ENCODE results near the gene SPEN.

The SPEN gene

DNA sequence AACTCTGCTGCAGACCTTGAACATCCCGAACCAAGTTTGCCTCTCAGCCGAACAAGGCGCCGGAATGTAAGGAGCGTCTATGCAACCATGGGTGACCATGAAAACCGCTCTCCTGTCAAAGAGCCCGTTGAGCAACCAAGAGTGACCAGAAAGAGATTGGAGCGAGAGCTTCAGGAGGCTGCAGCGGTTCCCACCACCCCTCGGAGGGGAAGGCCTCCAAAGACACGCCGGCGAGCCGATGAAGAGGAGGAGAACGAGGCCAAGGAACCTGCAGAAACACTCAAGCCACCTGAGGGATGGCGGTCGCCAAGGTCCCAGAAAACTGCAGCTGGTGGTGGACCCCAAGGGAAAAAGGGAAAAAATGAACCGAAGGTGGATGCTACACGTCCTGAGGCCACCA is 84.4 kb downstream of the SPEN start:
- Histone ChIP-seq H3K36me3 (ENCODE audit: insufficient read depth, low read length) (peaks cover 96% of the 10 kb centered on the region), H3K9ac (ENCODE audit: low read depth, low read length) (no peak overlapping the region), H3K4me3 (ENCODE audit: low read length) (no peak overlapping the region), H3K9me3 (ENCODE audit: insufficient read depth, low read depth, low read length) (no peaks in the 10 kb centered on the region), H3K27me3 (ENCODE audit: insufficient read depth, low read length) (no peaks in the 10 kb centered on the region), H3K27ac (ENCODE audit: low read depth, low read length) (no peak overlapping the region), H3K4me1 (ENCODE audit: insufficient read depth, low read length) (no peaks in the 10 kb centered on the region)
- WGBS = 94% methylated on average over 19 of the region's 19 CpGs

GRCh38 chr1:15932612-15933011 is 85.1 kb downstream of the SPEN start:
- Histone ChIP-seq H3K9ac (ENCODE audit: low read depth, low read length) (no peak overlapping the region), H3K4me1 (ENCODE audit: insufficient read depth, low read length) (no peaks in the 10 kb centered on the region), H3K27ac (ENCODE audit: low read depth, low read length) (no peak overlapping the region), H3K9me3 (ENCODE audit: insufficient read depth, low read depth, low read length) (no peaks in the 10 kb centered on the region), H3K4me3 (ENCODE audit: low read length) (no peak overlapping the region), H3K36me3 (ENCODE audit: insufficient read depth, low read length) (peaks cover 96% of the 10 kb centered on the region), H3K27me3 (ENCODE audit: insufficient read depth, low read length) (no peaks in the 10 kb centered on the region)
- WGBS = 93% methylated on average over 9 of the region's 9 CpGs

GRCh38 chr1:15933684-15934083 is 86.2 kb downstream of the SPEN start:
- no peaks in the 10 kb centered on the region for H3K9me3 ChIP-seq (ENCODE audit: insufficient read depth, low read depth, low read length)
- H3K27me3 ChIP-seq (ENCODE audit: insufficient read depth, low read length) = no peaks in the 10 kb centered on the region
- H3K4me1 ChIP-seq (ENCODE audit: insufficient read depth, low read length) = no peaks in the 10 kb centered on the region
- H3K9ac ChIP-seq (ENCODE audit: low read depth, low read length) = no peak overlapping the region
- 91% methylated on average over 5 of the region's 5 CpGs for WGBS
- no peak overlapping the region for H3K4me3 ChIP-seq (ENCODE audit: low read length)
- no peak overlapping the region for H3K27ac ChIP-seq (ENCODE audit: low read depth, low read length)
- H3K36me3 ChIP-seq (ENCODE audit: insufficient read depth, low read length) = peaks cover 96% of the 10 kb centered on the region

- H3K9ac ChIP-seq (ENCODE audit: low read depth, low read length) = no peak overlapping the region
- 94% methylated on average over 42 of the region's 42 CpGs for WGBS
- H3K9me3 ChIP-seq (ENCODE audit: insufficient read depth, low read depth, low read length) = no peaks in the 10 kb centered on the region
- no peak overlapping the region for H3K27ac ChIP-seq (ENCODE audit: low read depth, low read length)
- no peaks in the 10 kb centered on the region for H3K4me1 ChIP-seq (ENCODE audit: insufficient read depth, low read length)
- no peaks in the 10 kb centered on the region for H3K27me3 ChIP-seq (ENCODE audit: insufficient read depth, low read length)
- H3K4me3 ChIP-seq (ENCODE audit: low read length) = no peak overlapping the region
- H3K36me3 ChIP-seq (ENCODE audit: insufficient read depth, low read length) = peaks cover 96% of the 10 kb centered on the region
These were observed 86.9 kb downstream of the SPEN start for GRCh38 chr1:15934211-15935055.

GRCh38 chr1:15935056-15935950 is 87.8 kb downstream of the SPEN start:
- H3K9me3 ChIP-seq (ENCODE audit: insufficient read depth, low read depth, low read length) = no peaks in the 10 kb centered on the region
- 95% methylated on average over 29 of the region's 29 CpGs for WGBS
- no peak overlapping the region for H3K4me3 ChIP-seq (ENCODE audit: low read length)
- H3K27ac ChIP-seq (ENCODE audit: low read depth, low read length) = no peak overlapping the region
- no peaks in the 10 kb centered on the region for H3K4me1 ChIP-seq (ENCODE audit: insufficient read depth, low read length)
- H3K36me3 ChIP-seq (ENCODE audit: insufficient read depth, low read length) = peaks cover 96% of the 10 kb centered on the region
- H3K9ac ChIP-seq (ENCODE audit: low read depth, low read length) = no peak overlapping the region
- H3K27me3 ChIP-seq (ENCODE audit: insufficient read depth, low read length) = no peaks in the 10 kb centered on the region

DNA sequence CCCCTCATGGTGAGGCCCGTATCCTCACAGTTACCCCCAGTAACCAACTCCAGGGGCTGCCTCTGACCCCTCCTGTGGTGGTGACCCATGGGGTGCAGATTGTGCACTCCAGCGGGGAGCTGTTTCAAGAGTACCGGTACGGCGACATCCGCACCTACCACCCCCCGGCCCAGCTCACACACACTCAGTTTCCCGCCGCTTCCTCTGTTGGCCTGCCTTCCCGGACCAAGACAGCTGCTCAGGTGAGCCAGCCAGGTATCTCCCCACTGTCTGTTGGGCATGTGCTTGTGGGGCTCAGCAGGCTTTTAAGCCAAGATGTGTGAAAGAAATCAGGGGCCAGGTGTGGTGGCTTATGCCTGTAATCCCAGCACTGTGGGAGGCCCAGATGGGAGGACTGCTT is 88.5 kb downstream of the SPEN start:
- Histone ChIP-seq H3K36me3 (ENCODE audit: insufficient read depth, low read length) (peaks cover 96% of the 10 kb centered on the region), H3K9me3 (ENCODE audit: insufficient read depth, low read depth, low read length) (no peaks in the 10 kb centered on the region), H3K27me3 (ENCODE audit: insufficient read depth, low read length) (no peaks in the 10 kb centered on the region), H3K4me1 (ENCODE audit: insufficient read depth, low read length) (no peaks in the 10 kb centered on the region), H3K27ac (ENCODE audit: low read depth, low read length) (no peak overlapping the region), H3K9ac (ENCODE audit: low read depth, low read length) (no peak overlapping the region), H3K4me3 (ENCODE audit: low read length) (no peak overlapping the region)
- 97% methylated on average over 10 of the region's 10 CpGs for WGBS

DNA sequence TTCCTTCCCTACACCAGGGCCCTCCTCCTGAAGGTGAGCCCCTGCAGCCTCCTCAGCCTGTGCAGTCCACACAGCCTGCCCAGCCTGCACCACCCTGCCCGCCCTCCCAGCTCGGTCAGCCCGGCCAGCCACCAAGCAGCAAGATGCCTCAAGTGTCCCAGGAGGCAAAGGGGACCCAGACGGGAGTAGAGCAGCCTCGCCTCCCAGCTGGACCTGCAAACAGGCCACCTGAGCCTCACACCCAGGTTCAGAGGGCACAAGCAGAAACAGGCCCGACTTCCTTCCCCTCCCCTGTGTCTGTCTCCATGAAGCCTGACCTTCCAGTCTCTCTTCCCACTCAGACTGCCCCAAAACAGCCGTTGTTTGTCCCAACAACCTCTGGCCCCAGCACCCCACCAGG is 89.6 kb downstream of the SPEN start:
- Histone ChIP-seq H3K9me3 (ENCODE audit: insufficient read depth, low read depth, low read length) (no peaks in the 10 kb centered on the region), H3K27me3 (ENCODE audit: insufficient read depth, low read length) (no peaks in the 10 kb centered on the region), H3K9ac (ENCODE audit: low read depth, low read length) (no peak overlapping the region), H3K4me3 (ENCODE audit: low read length) (no peak overlapping the region), H3K36me3 (ENCODE audit: insufficient read depth, low read length) (peaks cover 96% of the 10 kb centered on the region), H3K4me1 (ENCODE audit: insufficient read depth, low read length) (no peaks in the 10 kb centered on the region), H3K27ac (ENCODE audit: low read depth, low read length) (peak overlapping the region; percentile 50; the same call in 1 of the 2 replicates)
- WGBS = 91% methylated on average over 7 of the region's 7 CpGs

- 79% methylated on average over 14 of the region's 14 CpGs for WGBS
- Histone ChIP-seq H3K4me3 (ENCODE audit: low read length) (no peak overlapping the region), H3K9ac (ENCODE audit: low read depth, low read length) (no peak overlapping the region), H3K9me3 (ENCODE audit: insufficient read depth, low read depth, low read length) (no peaks in the 10 kb centered on the region), H3K4me1 (ENCODE audit: insufficient read depth, low read length) (no peaks in the 10 kb centered on the region), H3K27ac (ENCODE audit: low read depth, low read length) (no peak overlapping the region), H3K27me3 (ENCODE audit: insufficient read depth, low read length) (no peaks in the 10 kb centered on the region), H3K36me3 (ENCODE audit: insufficient read depth, low read length) (peaks cover 96% of the 10 kb centered on the region)
These were observed 90.2 kb downstream of the SPEN start for GRCh38 chr1:15937706-15938168.

DNA sequence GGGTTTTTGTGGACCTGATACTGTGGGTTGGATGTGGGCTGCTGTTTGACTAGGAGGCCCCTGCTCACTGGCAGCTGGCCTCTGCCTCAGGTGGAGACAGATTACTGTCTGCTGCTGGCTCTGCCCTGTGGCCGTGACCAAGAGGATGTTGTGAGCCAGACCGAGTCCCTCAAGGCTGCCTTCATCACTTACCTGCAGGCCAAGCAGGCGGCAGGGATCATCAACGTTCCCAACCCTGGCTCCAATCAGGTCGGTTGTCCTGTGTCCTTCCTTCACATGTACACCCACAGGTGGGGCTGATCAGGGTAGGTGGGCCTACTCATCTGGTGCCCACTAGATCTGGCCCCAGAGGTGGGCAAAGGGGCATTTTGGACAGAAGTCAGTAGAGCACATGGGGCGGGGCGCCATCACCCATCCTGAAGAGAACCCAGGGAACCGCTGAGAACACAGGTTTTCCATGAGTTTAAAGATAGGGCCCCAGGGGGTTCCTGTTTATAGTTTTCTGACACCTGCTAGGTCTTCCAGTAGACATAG is 91.2 kb downstream of the SPEN start:
- H3K36me3 ChIP-seq (ENCODE audit: insufficient read depth, low read length) = peaks cover 95% of the 10 kb centered on the region
- 95% methylated on average over 8 of the region's 8 CpGs for WGBS
- H3K4me1 ChIP-seq (ENCODE audit: insufficient read depth, low read length) = no peaks in the 10 kb centered on the region

DNA sequence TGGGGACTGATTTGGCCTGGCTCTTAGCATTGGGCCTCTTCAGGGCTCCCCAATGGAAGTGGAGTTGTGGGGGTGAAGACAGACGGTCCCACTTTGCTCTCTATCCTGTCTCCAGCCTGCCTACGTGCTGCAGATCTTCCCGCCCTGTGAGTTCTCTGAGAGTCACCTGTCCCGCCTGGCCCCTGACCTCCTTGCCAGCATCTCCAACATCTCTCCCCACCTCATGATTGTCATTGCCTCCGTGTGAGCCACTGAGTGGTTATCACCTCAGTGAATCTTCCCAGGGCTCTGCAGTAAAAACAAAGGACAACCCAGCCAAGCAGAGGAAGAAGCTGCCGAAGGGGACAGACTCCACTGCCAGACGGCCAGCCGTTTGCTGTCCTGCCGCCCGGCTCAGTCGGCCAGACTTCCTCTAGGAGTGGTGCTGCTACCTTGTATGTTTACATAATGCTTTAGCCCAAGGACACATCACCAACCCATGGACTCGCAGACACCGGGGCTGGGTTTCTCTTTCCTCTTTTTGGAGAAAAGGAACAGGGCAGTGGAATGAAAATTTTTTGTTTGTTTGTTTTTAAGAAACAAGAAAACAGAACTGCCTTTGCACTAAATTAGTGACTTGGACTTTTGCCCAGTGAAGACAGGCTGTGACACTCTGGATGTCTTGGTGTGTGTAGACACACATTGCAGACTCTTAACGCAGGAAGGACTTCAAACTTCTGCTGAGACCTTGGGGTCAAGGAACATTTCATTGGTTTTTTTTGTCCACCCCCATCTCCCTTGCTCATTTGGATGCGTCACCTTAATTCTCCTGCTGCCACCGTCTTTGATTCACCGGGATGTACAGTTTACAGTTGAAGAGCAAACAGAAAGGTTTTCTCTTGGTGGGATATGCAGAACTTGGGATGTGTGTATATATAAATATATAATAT is 91.9 kb downstream of the SPEN start:
- no peak overlapping the region for H3K27ac ChIP-seq (ENCODE audit: low read depth, low read length)
- H3K9ac ChIP-seq (ENCODE audit: low read depth, low read length) = no peak overlapping the region
- H3K4me3 ChIP-seq (ENCODE audit: low read length) = no peak overlapping the region
- no peaks in the 10 kb centered on the region for H3K9me3 ChIP-seq (ENCODE audit: insufficient read depth, low read depth, low read length)
- no peaks in the 10 kb centered on the region for H3K4me1 ChIP-seq (ENCODE audit: insufficient read depth, low read length)
- H3K27me3 ChIP-seq (ENCODE audit: insufficient read depth, low read length) = no peaks in the 10 kb centered on the region
- peaks cover 93% of the 10 kb centered on the region for H3K36me3 ChIP-seq (ENCODE audit: insufficient read depth, low read length)
- 91% methylated on average over 17 of the region's 17 CpGs for WGBS

More for the DNA sequence above, 91.2 kb downstream of the SPEN start:
- Histone ChIP-seq H3K4me3 (ENCODE audit: low read length) (no peak overlapping the region), H3K27me3 (ENCODE audit: insufficient read depth, low read length) (no peaks in the 10 kb centered on the region), H3K9me3 (ENCODE audit: insufficient read depth, low read depth, low read length) (no peaks in the 10 kb centered on the region), H3K9ac (ENCODE audit: low read depth, low read length) (no peak overlapping the region), H3K27ac (ENCODE audit: low read depth, low read length) (no peak overlapping the region)

All from HUES64 (cell line).